CD4-positive, alpha-beta T cell (primary cell): ENCODE results near the gene TWSG1. TPM values are rescaled to one million over a fixed set of nuclear protein-coding genes. Genes with fewer than 3 reads are reported as not detected.

Experiments used
- ATAC-seq: fragments of 200-7000 bp; cut with Tn5 transposase; one replicate; pipeline ENCODE4 v1.10.0; 2022; ENCODE audit warnings: mild to moderate bottlenecking; ENCODE audit not compliant: poor library complexity
- CTCF ChIA-PET: fragments of 350-600 bp; sonication (Branson Sonifier 250); formaldehyde crosslinking; loops from one replicate; lab custom pipeline; 2021; ENCODE audit warnings: antibody characterized with exemption, inconsistent platforms; lab: Charles Lee
- POLR2A ChIA-PET: fragments of 350-600 bp; sonication (Branson Sonifier 250); formaldehyde crosslinking; loops from one replicate; lab custom pipeline; 2021; ENCODE audit warnings: antibody characterized with exemption, inconsistent platforms; lab: Charles Lee
- DNase-seq, 14 experiments: peaks; one replicate each; pipeline ENCODE4 v3.0.0-alpha.2; 2013 to 2020; ENCODE audit warnings: mixed read lengths in 2 of 14
- H3K27ac ChIP-seq, 2 donors: one replicate each; pipeline versions ENCODE4 v1.5.1 to v1.7.0; 2013; ENCODE audit warnings: low read length in 2 of 2, low read depth in 1 of 2, mild to moderate bottlenecking in 1 of 2
- H3K27me3 ChIP-seq, 2 experiments: 1 replicate in 1 of 2; 2 replicates in 1 of 2; pipeline versions ENCODE4 v1.6.1 to v1.7.0; 2013; ENCODE audit warnings: low read length in 2 of 2, control low read depth in 1 of 2, mild to moderate bottlenecking in 1 of 2, moderate library complexity in 1 of 2; ENCODE audit not compliant: insufficient read depth in 2 of 2, control insufficient read depth in 1 of 2
- H3K36me3 ChIP-seq: one replicate; pipeline ENCODE4 v1.6.1; 2013; ENCODE audit warnings: low read length, control low read depth; ENCODE audit not compliant: insufficient read depth
- H3K4me1 ChIP-seq: one replicate; pipeline ENCODE4 v1.6.1; 2013; ENCODE audit warnings: low read length, control low read depth; ENCODE audit not compliant: insufficient read depth
- H3K4me3 ChIP-seq: one replicate; pipeline ENCODE4 v1.5.1; 2013; ENCODE audit warnings: mild to moderate bottlenecking, low read length, moderate library complexity
- H3K9me3 ChIP-seq, 2 experiments: 1 replicate in 1 of 2; 2 replicates in 1 of 2; pipeline versions ENCODE4 v1.6.1 to v1.7.0; 2013; ENCODE audit warnings: low read length in 2 of 2, mild to moderate bottlenecking in 2 of 2, control low read depth in 1 of 2, moderate library complexity in 1 of 2; ENCODE audit not compliant: control insufficient read depth in 1 of 2, insufficient read depth in 1 of 2
- H3K27ac Mint-ChIP-seq: one replicate; pipeline ENCODE4 v1.8.0; 2020; ENCODE audit warnings: mixed read lengths
- H3K27me3 Mint-ChIP-seq: one replicate; pipeline ENCODE4 v1.8.0; 2021; ENCODE audit warnings: mixed read lengths
- H3K36me3 Mint-ChIP-seq: one replicate; pipeline ENCODE4 v1.8.0; 2021; ENCODE audit warnings: low read depth, mixed read lengths
- H3K4me1 Mint-ChIP-seq: one replicate; pipeline ENCODE4 v1.8.0; 2021; ENCODE audit warnings: low read depth, mixed read lengths
- H3K4me3 Mint-ChIP-seq: one replicate; pipeline ENCODE4 v1.8.0; 2020; ENCODE audit warnings: mild to moderate bottlenecking, mixed read lengths
- H3K9me3 Mint-ChIP-seq: one replicate; pipeline ENCODE4 v1.8.0; 2020; ENCODE audit warnings: mixed read lengths
- CTCF ChIP-seq: fragments of 200-600 bp; IDR thresholded peaks from one replicate; pipeline ENCODE4 v1.8.0; 2022; ENCODE audit warnings: antibody characterized with exemption, mild to moderate bottlenecking
- intact Hi-C, 2 experiments: fragments of 100-400 bp; cut with DNase I in 1 of 2; cut with micrococcal nuclease in 1 of 2; formaldehyde crosslinking; loops; one replicate each; pipeline versions ENCODE4 v1.15.1 to v1.9.0; 2023 to 2025; cut with DNase I, micrococcal nuclease
- total RNA-seq, 174 experiments: library from RNA in 2 of 174; stranded (reverse) in 2 of 174; gene quantifications; one replicate each; pipeline ENCODE4 v1.2.3 and lab custom pipeline; 2021 to 2026

The TWSG1 gene
- total RNA-seq, 2 experiments from 2014 or later, result 2.8 TPM

- H3K9me3 Mint-ChIP-seq, result no peaks in the 10 kb centered on the region
- H3K36me3 Mint-ChIP-seq, result peaks cover 2% of the 10 kb centered on the region
- no peak for TF ChIP-seq CTCF
- ChIA-PET POLR2A (no interaction called here), CTCF (no interaction called here)
- H3K36me3 ChIP-seq, result no peaks in the 10 kb centered on the region
- no peak overlapping the region for H3K27ac ChIP-seq
- no peaks in the 10 kb centered on the region for H3K27me3 ChIP-seq
- H3K4me3 ChIP-seq, result peak overlapping the region; percentile 2
- DNase-seq (peak in 4 of 14 experiments; percentile 1 to 55 (median 38)), ATAC-seq (peak; percentile 57)
- peak overlapping the region; percentile 88 for H3K4me3 Mint-ChIP-seq
- H3K4me1 ChIP-seq, result peaks cover 12% of the 10 kb centered on the region
- H3K27me3 Mint-ChIP-seq, result no peaks in the 10 kb centered on the region
- H3K9me3 ChIP-seq, result peaks cover 0 to 13% of the 10 kb centered on the region in 2 experiments
- H3K27ac Mint-ChIP-seq, result no peak overlapping the region
- intact Hi-C loops, result no loop called here
- H3K4me1 Mint-ChIP-seq, result peaks cover 13% of the 10 kb centered on the region
Measured at GRCh38 chr18:9404565-9405060, 70.0 kb downstream of the TWSG1 start.

GRCh38 chr18:9405130-9405529 lies 70.6 kb downstream of the TWSG1 start:
- intact Hi-C loops, result no loop called here
- Mint-ChIP-seq H3K36me3 (no peaks in the 10 kb centered on the region), H3K27me3 (no peaks in the 10 kb centered on the region), H3K27ac (no peak overlapping the region), H3K4me3 (peak overlapping the region; percentile 88), H3K9me3 (peaks cover 2% of the 10 kb centered on the region), H3K4me1 (peaks cover 13% of the 10 kb centered on the region)
- peaks cover 0 to 13% of the 10 kb centered on the region in 2 experiments for H3K9me3 ChIP-seq
- POLR2A ChIA-PET, result no interaction called here
- peaks cover 12% of the 10 kb centered on the region for H3K4me1 ChIP-seq
- no peak overlapping the region for H3K4me3 ChIP-seq
- no peaks in the 10 kb centered on the region for H3K36me3 ChIP-seq
- peak in 1 of 14 experiments; percentile 7 for DNase-seq
- no peaks in the 10 kb centered on the region for H3K27me3 ChIP-seq
- H3K27ac ChIP-seq, result no peak overlapping the region
- CTCF ChIA-PET, result no interaction called here
- TF ChIP-seq CTCF, result no peak
- ATAC-seq, result no peak

- Histone ChIP-seq H3K4me1 (peaks cover 12% of the 10 kb centered on the region), H3K27me3 (no peaks in the 10 kb centered on the region), H3K4me3 (no peak overlapping the region), H3K27ac (no peak overlapping the region), H3K9me3 (peaks cover 0 to 13% of the 10 kb centered on the region in 2 experiments), H3K36me3 (no peaks in the 10 kb centered on the region)
- POLR2A ChIA-PET, result no interaction called here
- Mint-ChIP-seq H3K4me1 (peaks cover 13% of the 10 kb centered on the region), H3K27me3 (no peaks in the 10 kb centered on the region), H3K27ac (no peak overlapping the region), H3K4me3 (no peak overlapping the region), H3K36me3 (no peaks in the 10 kb centered on the region), H3K9me3 (peaks cover 2% of the 10 kb centered on the region)
- DNase-seq (no peak), ATAC-seq (no peak)
- intact Hi-C loops, result no loop called here
- CTCF ChIA-PET, result no interaction called here
- TF ChIP-seq CTCF, result no peak
Measured at GRCh38 chr18:9405977-9406376, 71.4 kb downstream of the TWSG1 start.
